Naive thymus-derived CD4-positive, alpha-beta T cell (primary cell): ENCODE measurements around the gene UFM1. TPM values are rescaled to one million over a fixed set of nuclear protein-coding genes. Genes with fewer than 3 reads are reported as not detected.
"Not testable (repeated sequence)": the region's sequence is repeated elsewhere in the genome, so short reads cannot be mapped to it uniquely, and the experiment has no call there.

Experiments
- ATAC-seq: fragments of 150-1000 bp; cut with Tn5 transposase; 2 replicates; pipeline ENCODE4 v1.10.0; 2021; ENCODE audit warnings: mild to moderate bottlenecking, moderate library complexity
- CTCF ChIA-PET: fragments of 350-600 bp; sonication (Branson Sonifier 250); formaldehyde crosslinking; loops from one replicate; lab custom pipeline; 2021; ENCODE audit warnings: antibody characterized with exemption; lab: Charles Lee
- POLR2A ChIA-PET: fragments of 350-600 bp; sonication (Branson Sonifier 250); formaldehyde crosslinking; loops from one replicate; lab custom pipeline; 2021; ENCODE audit warnings: antibody characterized with exemption, inconsistent platforms; lab: Charles Lee
- DNase-seq, 9 donors: peaks; one replicate each; pipeline versions ENCODE4 v3.0.0 to v3.0.0-alpha.2; 2020 to 2022; ENCODE audit warnings: mixed read lengths in 1 of 9
- H3K27ac ChIP-seq: one replicate; pipeline ENCODE4 v1.7.0; 2013; ENCODE audit warnings: mild to moderate bottlenecking, low read depth, low read length, moderate library complexity
- H3K27me3 ChIP-seq, 2 donors: one replicate each; pipeline ENCODE4 v1.7.0; 2013; ENCODE audit warnings: low read length in 2 of 2, mild to moderate bottlenecking in 2 of 2, moderate library complexity in 2 of 2; ENCODE audit not compliant: control insufficient read depth in 2 of 2, insufficient read depth in 2 of 2
- H3K36me3 ChIP-seq, 3 experiments: 1 replicate in 2 of 3; 2 replicates in 1 of 3; pipeline ENCODE4 v1.7.0; 2013; ENCODE audit warnings: low read length in 3 of 3, mild to moderate bottlenecking in 3 of 3, moderate library complexity in 1 of 3; ENCODE audit not compliant: insufficient read depth in 3 of 3, control insufficient read depth in 2 of 3
- H3K4me1 ChIP-seq, 2 donors: one replicate each; pipeline ENCODE4 v1.7.0; 2013; ENCODE audit warnings: low read length in 2 of 2, mild to moderate bottlenecking in 2 of 2, moderate library complexity in 1 of 2; ENCODE audit not compliant: control insufficient read depth in 2 of 2, insufficient read depth in 2 of 2
- H3K4me3 ChIP-seq: 2 replicates; pipeline ENCODE4 v1.7.0; 2013; ENCODE audit warnings: mild to moderate bottlenecking, low read length
- H3K9me3 ChIP-seq, 3 experiments: 1 replicate in 2 of 3; 2 replicates in 1 of 3; pipeline ENCODE4 v1.7.0; 2013; ENCODE audit warnings: low read length in 3 of 3; ENCODE audit not compliant: control insufficient read depth in 2 of 3
- H3K27ac Mint-ChIP-seq, 9 donors: one replicate each; pipeline ENCODE4 v1.8.0; 2020 to 2022; ENCODE audit warnings: mixed read lengths in 9 of 9, mild to moderate bottlenecking in 8 of 9, moderate library complexity in 5 of 9, inconsistent platforms in 2 of 9
- H3K27me3 Mint-ChIP-seq, 5 donors: one replicate each; pipeline ENCODE4 v1.8.0; 2021 to 2022; ENCODE audit warnings: mixed read lengths in 5 of 5, mild to moderate bottlenecking in 1 of 5
- H3K36me3 Mint-ChIP-seq, 5 donors: one replicate each; pipeline ENCODE4 v1.8.0; 2020 to 2022; ENCODE audit warnings: mixed read lengths in 5 of 5, mild to moderate bottlenecking in 3 of 5, inconsistent platforms in 1 of 5
- H3K4me1 Mint-ChIP-seq, 7 donors: one replicate each; pipeline ENCODE4 v1.8.0; 2020 to 2022; ENCODE audit warnings: mixed read lengths in 7 of 7, mild to moderate bottlenecking in 3 of 7, inconsistent platforms in 1 of 7
- H3K4me3 Mint-ChIP-seq, 10 donors: one replicate each; pipeline ENCODE4 v1.8.0; 2020 to 2022; ENCODE audit warnings: mild to moderate bottlenecking in 10 of 10, mixed read lengths in 10 of 10, moderate library complexity in 6 of 10, inconsistent platforms in 2 of 10
- H3K9me3 Mint-ChIP-seq, 11 donors: one replicate each; pipeline ENCODE4 v1.8.0; 2020 to 2022; ENCODE audit warnings: mixed read lengths in 11 of 11, mild to moderate bottlenecking in 4 of 11, inconsistent platforms in 1 of 11, moderate library complexity in 1 of 11
- intact Hi-C, 2 donors: fragments of 100-400 bp; cut with micrococcal nuclease; formaldehyde crosslinking; loops; one replicate each; pipeline ENCODE4 v1.15.1; 2023
- polyA plus RNA-seq, 2 donors: library from polyadenylated mRNA; unstranded; fragments of 300-500 nt; fragmentation: Illumina TruSeq; gene quantifications; one replicate each; pipeline ENCODE4 v1.2.3, GENCODE V29; 2021
- total RNA-seq, 6 experiments: library from RNA in 5 of 6; stranded (reverse) in 5 of 6; gene quantifications; 1 replicate in 5 of 6; 2 replicates in 1 of 6; pipeline ENCODE4 v1.2.3 and lab custom pipeline; 2021 to 2026

The UFM1 gene
- total RNA-seq (10 to 100 TPM; 57.5 to 75.5 (median 65.2) TPM), polyA plus RNA-seq (10 to 100 TPM; 43.6 to 54.5 TPM), total RNA-seq (lab: John Stamatoyannopoulos, UW) (77.7 reads per million, percentile 80 among the genes with 10 or more reads in this experiment)

DNA sequence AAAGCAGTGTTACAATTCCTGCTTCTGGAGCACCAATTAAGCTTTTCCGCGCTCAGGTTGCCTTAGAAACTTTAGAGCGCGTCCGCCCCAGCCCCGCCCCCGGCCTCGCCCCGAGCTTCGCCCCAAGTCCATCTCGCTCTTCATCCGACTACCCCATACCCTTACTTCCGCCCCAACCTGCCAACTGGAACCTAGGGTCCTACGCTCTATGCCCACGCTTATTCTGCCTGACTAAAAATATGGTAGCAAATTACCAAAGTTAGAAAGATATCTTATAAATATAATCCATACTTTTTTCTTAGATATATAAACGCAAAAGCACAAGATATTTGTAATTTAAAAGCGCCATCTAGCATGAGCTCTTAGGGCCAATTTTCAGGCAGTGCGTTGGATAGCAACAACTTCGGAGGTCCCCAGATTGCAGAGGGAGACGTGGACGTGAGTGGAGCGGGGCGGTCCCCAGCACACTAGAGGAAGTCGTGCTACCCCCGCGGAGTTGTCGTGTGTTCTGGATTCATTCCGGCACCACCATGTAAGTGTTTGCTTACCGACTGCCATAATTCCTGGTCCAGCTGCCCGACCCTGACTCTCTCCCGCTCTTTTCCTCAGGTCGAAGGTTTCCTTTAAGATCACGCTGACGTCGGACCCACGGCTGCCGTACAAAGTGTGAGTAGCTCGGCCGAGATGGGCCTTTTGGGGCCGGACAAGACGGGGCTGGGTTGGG, at the start of gene UFM1:
Gene UFM1 (plus strand): TSS at position 462 of the 724 bp plus-strand sequence. CDS start 69 bp downstream, at position 531.
- peaks cover 20% of the 10 kb centered on the region in 2 donors for H3K4me1 ChIP-seq
- H3K36me3 Mint-ChIP-seq, result peaks cover 4 to 20% (median 13%) of the 10 kb centered on the region in 5 donors
- H3K27me3 ChIP-seq, result no peaks in the 10 kb centered on the region
- H3K27ac ChIP-seq, result peak within 1 kb of the TSS; percentile 89
- H3K9me3 Mint-ChIP-seq, result no peaks in the 10 kb centered on the region
- DNase-seq, result peak; percentile 62 to 94 (median 88)
- peaks cover 0 to 7% (median 0%) of the 10 kb centered on the region in 3 experiments for H3K36me3 ChIP-seq
- H3K4me1 Mint-ChIP-seq, result peaks cover 23 to 52% (median 40%) of the 10 kb centered on the region in 7 donors
- peak; percentile 97 for ATAC-seq
- intact Hi-C loops, result loop anchor here (1.0 to 5.0 kb wide), 8 partner anchors 167 to 1530 kb away; partner anchors contain the start of genes RFXAP (in 2 of the 2), SUPT20H (in 2 of the 2), ALG5 (in 1 of the 2) and COG6 (in 1 of the 2)
- peak within 1 kb of the TSS; percentile 92 to 100 (median 97) for H3K27ac Mint-ChIP-seq
- H3K27me3 Mint-ChIP-seq, result peaks cover 0 to 1% (median 0%) of the 10 kb centered on the region in 5 donors
- ChIA-PET CTCF (no interaction called here), POLR2A (interaction anchor here (1.0 to 3.5 kb wide), 5 partner anchors 9 to 1350 kb away, joined by 3 to 17 read pairs (median 4); partner anchors contain the start of genes ALG5, EXOSC8, NHLRC3 and PROSER1)
- peak within 1 kb of the TSS; percentile 98 for H3K4me3 ChIP-seq
- peak within 1 kb of the TSS; percentile 89 to 100 (median 97) for H3K4me3 Mint-ChIP-seq
- H3K9me3 ChIP-seq, result no peaks in the 10 kb centered on the region

DNA sequence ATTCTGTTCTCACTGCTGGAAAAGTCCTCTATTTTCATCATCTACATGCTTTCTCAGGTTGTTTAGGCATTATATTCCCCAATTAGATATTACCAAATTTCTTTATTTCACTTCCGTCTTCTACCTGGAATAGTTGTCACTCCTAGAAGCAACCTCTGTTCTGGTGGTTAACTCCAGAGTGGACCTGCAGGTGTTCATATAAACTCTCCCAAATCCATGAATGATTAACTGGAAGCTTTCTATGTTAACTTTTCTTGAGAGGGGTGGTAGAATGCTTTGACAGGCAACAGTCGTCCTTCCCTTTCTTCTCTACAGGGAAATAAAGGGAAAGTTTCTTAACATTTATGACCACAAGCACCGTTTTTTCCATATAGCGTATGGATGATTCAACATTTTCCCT, 48.4 kb upstream of the UFM1 start:
- no peaks in the 10 kb centered on the region for H3K9me3 ChIP-seq
- ATAC-seq (no peak), DNase-seq (no peak)
- Mint-ChIP-seq H3K4me3 (no peak overlapping the region), H3K36me3 (no peaks in the 10 kb centered on the region), H3K27ac (no peak overlapping the region), H3K9me3 (peaks cover 0 to 8% (median 0%) of the 10 kb centered on the region in 11 donors), H3K4me1 (no peaks in the 10 kb centered on the region), H3K27me3 (peaks cover 0 to 12% (median 3%) of the 10 kb centered on the region in 5 donors)
- H3K27me3 ChIP-seq, result no peaks in the 10 kb centered on the region
- ChIA-PET CTCF (no interaction called here), POLR2A (no interaction called here)
- H3K27ac ChIP-seq, result no peak overlapping the region
- no peak overlapping the region for H3K4me3 ChIP-seq
- H3K4me1 ChIP-seq, result no peaks in the 10 kb centered on the region
- intact Hi-C loops, result no loop called here
- H3K36me3 ChIP-seq, result no peaks in the 10 kb centered on the region

DNA sequence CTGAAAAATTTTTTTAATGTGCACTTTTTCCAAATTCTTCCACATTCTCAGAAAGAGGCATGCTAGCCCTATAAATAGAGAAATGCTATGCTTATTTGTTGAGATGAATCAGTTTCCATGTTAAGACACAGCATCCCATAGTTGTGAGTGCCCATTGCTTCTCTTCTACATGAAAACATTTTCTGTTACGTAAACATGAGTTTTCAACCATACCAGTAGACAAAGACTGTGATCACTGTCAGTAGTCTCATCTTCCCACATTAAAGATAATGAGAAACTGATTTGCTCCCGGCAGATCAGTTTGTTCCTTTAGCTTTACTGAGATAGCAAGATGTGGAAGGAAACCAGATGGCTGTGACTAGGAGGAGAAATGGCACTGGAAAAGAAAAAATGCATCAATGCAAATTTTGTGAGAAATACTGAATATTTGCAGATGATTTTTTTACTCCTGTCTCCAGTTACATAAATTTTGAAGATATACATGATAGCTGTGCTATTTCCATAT, 45.8 kb upstream of the UFM1 start:
- DNase-seq (no peak), ATAC-seq (no peak)
- H3K4me3 Mint-ChIP-seq, result no peak overlapping the region
- intact Hi-C loops, result no loop called here
- H3K4me3 ChIP-seq, result no peak overlapping the region
- no peaks in the 10 kb centered on the region for H3K4me1 ChIP-seq
- peaks cover 0 to 16% (median 0%) of the 10 kb centered on the region in 5 donors for H3K27me3 Mint-ChIP-seq
- no peak overlapping the region for H3K27ac ChIP-seq
- no peaks in the 10 kb centered on the region for H3K36me3 Mint-ChIP-seq
- CTCF ChIA-PET, result no interaction called here
- H3K36me3 ChIP-seq, result no peaks in the 10 kb centered on the region
- POLR2A ChIA-PET, result no interaction called here
- H3K4me1 Mint-ChIP-seq, result no peaks in the 10 kb centered on the region
- peaks cover 0 to 7% (median 0%) of the 10 kb centered on the region in 11 donors for H3K9me3 Mint-ChIP-seq
- no peaks in the 10 kb centered on the region for H3K27me3 ChIP-seq
- H3K27ac Mint-ChIP-seq, result no peak overlapping the region
- H3K9me3 ChIP-seq, result no peaks in the 10 kb centered on the region

DNA sequence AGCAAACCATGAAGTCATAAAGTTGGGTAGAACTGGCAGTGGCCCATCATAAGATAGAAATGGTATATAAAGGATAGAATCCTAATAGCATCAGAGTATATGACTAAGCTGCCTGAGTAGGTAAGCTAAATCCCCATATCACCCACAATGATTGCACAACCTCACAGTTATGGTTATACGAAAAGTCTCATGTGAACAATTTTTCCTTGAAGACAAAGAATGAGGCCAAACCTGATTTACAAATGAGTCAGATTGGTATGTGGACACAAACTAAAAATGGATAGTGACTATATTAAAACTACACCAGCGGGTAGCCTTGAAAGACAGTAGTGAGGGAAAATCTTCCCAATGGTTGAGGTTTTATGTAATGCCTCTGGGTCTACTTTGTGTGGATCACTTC, 40.9 kb upstream of the UFM1 start:
- no peaks in the 10 kb centered on the region for H3K9me3 ChIP-seq
- Mint-ChIP-seq H3K9me3 (peaks cover 0 to 7% (median 0%) of the 10 kb centered on the region in 11 donors), H3K4me3 (no peak overlapping the region), H3K27ac (no peak overlapping the region), H3K27me3 (peaks cover 0 to 21% (median 10%) of the 10 kb centered on the region in 5 donors), H3K4me1 (no peaks in the 10 kb centered on the region), H3K36me3 (no peaks in the 10 kb centered on the region)
- intact Hi-C loops, result no loop called here
- CTCF ChIA-PET, result no interaction called here
- H3K36me3 ChIP-seq, result no peaks in the 10 kb centered on the region
- H3K27me3 ChIP-seq, result no peaks in the 10 kb centered on the region
- no peak overlapping the region for H3K4me3 ChIP-seq
- POLR2A ChIA-PET, result no interaction called here
- no peaks in the 10 kb centered on the region for H3K4me1 ChIP-seq
- ATAC-seq (no peak), DNase-seq (no peak)
- no peak overlapping the region for H3K27ac ChIP-seq

DNA sequence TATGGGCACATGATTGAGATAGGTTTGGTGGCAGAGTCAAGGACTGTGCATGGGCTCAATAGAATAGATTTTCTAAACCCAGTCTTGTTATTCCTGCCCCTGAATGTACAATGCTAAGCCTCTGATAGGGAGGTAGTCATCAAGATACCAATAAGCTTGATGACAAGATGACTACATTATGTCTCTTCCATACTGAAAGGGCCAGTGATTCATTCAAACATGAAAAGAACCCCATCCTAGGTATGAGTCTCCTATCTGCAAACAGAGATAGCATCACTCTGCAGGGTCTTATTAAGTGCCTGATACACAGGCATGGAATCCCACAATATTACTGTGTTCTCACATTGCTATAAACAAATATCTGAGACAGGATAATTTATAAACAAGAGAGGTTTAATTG, 40.3 kb upstream of the UFM1 start:
- Histone ChIP-seq H3K9me3 (no peaks in the 10 kb centered on the region), H3K27me3 (no peaks in the 10 kb centered on the region), H3K4me3 (no peak overlapping the region), H3K4me1 (no peaks in the 10 kb centered on the region), H3K27ac (no peak overlapping the region), H3K36me3 (no peaks in the 10 kb centered on the region)
- H3K27me3 Mint-ChIP-seq, result peaks cover 0 to 21% (median 12%) of the 10 kb centered on the region in 5 donors
- DNase-seq, result no peak
- H3K9me3 Mint-ChIP-seq, result peaks cover 0 to 7% (median 0%) of the 10 kb centered on the region in 11 donors
- no peaks in the 10 kb centered on the region for H3K36me3 Mint-ChIP-seq
- H3K4me1 Mint-ChIP-seq, result no peaks in the 10 kb centered on the region
- no peak overlapping the region for H3K4me3 Mint-ChIP-seq
- POLR2A ChIA-PET, result no interaction called here
- CTCF ChIA-PET, result no interaction called here
- no peak for ATAC-seq
- no peak overlapping the region for H3K27ac Mint-ChIP-seq
- intact Hi-C loops, result no loop called here

DNA sequence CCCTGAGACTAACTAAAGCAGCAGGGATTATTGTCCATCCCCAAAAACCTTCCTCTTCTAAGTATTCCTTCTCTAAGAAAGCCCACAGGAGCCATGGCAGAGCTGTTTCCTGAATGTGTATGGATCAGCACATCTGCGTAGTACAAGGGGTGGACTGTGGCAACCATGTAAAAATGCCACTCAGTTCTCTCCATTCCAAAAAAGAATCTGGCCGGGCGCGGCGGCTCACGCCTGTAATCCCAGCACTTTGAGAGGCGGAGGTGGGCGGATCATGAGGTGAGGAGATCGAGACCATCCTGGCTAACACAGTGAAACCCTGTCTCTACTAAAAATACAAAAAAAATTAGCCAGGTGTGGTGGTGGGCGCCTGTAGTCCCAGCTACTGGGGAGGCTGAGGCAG, 38.5 kb upstream of the UFM1 start:
- H3K27ac Mint-ChIP-seq, H3K27me3 ChIP-seq, H3K36me3 Mint-ChIP-seq, intact Hi-C loops, H3K36me3 ChIP-seq, H3K4me1 ChIP-seq, POLR2A ChIA-PET, H3K4me3 ChIP-seq, ATAC-seq, DNase-seq, H3K9me3 Mint-ChIP-seq, H3K4me3 Mint-ChIP-seq, H3K9me3 ChIP-seq, H3K4me1 Mint-ChIP-seq, H3K27ac ChIP-seq: not testable (repeated sequence)
- peaks cover 0 to 16% (median 13%) of the 10 kb centered on the region in 5 donors for H3K27me3 Mint-ChIP-seq
- CTCF ChIA-PET, result interaction anchor here (0.7 kb wide), 1 partner anchor 18 kb away, joined by 3 read pairs; no protein-coding TSS in a partner anchor
